RPMI7951 (cell line): Measurements from ENCODE around the gene LCE7A. TPM values are rescaled to one million over a fixed set of nuclear protein-coding genes. Genes with fewer than 3 reads are reported as not detected.

ENCODE experiments used
- DNase-seq: peaks from one replicate; pipeline ENCODE4 v3.0.0-alpha.2; 2012; ENCODE audit warnings: low read depth
- total RNA-seq: library from RNA; depleted of rRNA; stranded (reverse); fragments of >200 nt; shearing (Covaris generic); gene quantifications from 2 replicates; pipeline ENCODE4 v1.2.3, GENCODE V29; 2014; rRNA removed

Gene LCE7A
- total RNA-seq, 1 experiment from 2014 or later = not detected

- DNase-seq = no peak
Observed at GRCh38 chr1:152880316-152880715, 20.5 kb downstream of the LCE7A start.

- DNase-seq = peak; percentile 4
Observed at GRCh38 chr1:152880907-152881306, 21.1 kb downstream of the LCE7A start.

GRCh38 chr1:152884085-152884484, 24.3 kb downstream of the LCE7A start:
- no peak for DNase-seq

- no peak for DNase-seq
Observed at GRCh38 chr1:152884506-152884905, 24.7 kb downstream of the LCE7A start.

- DNase-seq = peak; percentile 29
Observed at GRCh38 chr1:152884966-152885624, 25.3 kb downstream of the LCE7A start.

- no peak for DNase-seq
Observed at GRCh38 chr1:152886085-152886484, 26.3 kb downstream of the LCE7A start.

GRCh38 chr1:152886758-152887409, 27.1 kb downstream of the LCE7A start:
- DNase-seq = no peak

- no peak for DNase-seq
Observed at GRCh38 chr1:152888126-152888525, 28.3 kb downstream of the LCE7A start.

- DNase-seq = no peak
Observed at GRCh38 chr1:152899027-152899426, 39.2 kb downstream of the LCE7A start.

- DNase-seq = no peak
Observed at GRCh38 chr1:152899883-152900282, 40.1 kb downstream of the LCE7A start.

GRCh38 chr1:152901631-152902030, 41.8 kb downstream of the LCE7A start:
- DNase-seq = no peak

GRCh38 chr1:152902636-152903035, 42.8 kb downstream of the LCE7A start:
- no peak for DNase-seq

- no peak for DNase-seq
Observed at GRCh38 chr1:152904688-152905440, 45.1 kb downstream of the LCE7A start.

GRCh38 chr1:152906023-152906565, 46.3 kb downstream of the LCE7A start:
- DNase-seq = peak; percentile 82

- DNase-seq = peak; percentile 9
Observed at GRCh38 chr1:152907686-152908601, 48.1 kb downstream of the LCE7A start, which contains the start of gene IVL. Gene IVL, plus strand, starts transcription at chr1:152908546. Its CDS starts 1,252 bp downstream, at chr1:152909798.

GRCh38 chr1:152909206-152909605, 49.4 kb downstream of the LCE7A start:
- no peak for DNase-seq

Other genes starting within 250 kb of the LCE7A start
- gene LCE3B, start 246.2 kb upstream of the LCE7A start, total RNA-seq = not detected in 2 replicates
- gene LCE3A, start 236.9 kb upstream of the LCE7A start, total RNA-seq = not detected in 2 replicates
- not detected in 2 replicates for gene LCE2D, start 196.6 kb upstream of the LCE7A start, total RNA-seq
- not detected in 2 replicates for gene LCE2C, start 184.7 kb upstream of the LCE7A start, total RNA-seq
- not detected in 2 replicates for gene LCE2B, start 173.9 kb upstream of the LCE7A start, total RNA-seq
- gene LCE2A, start 161.7 kb upstream of the LCE7A start, total RNA-seq = not detected in 2 replicates
- gene LCE4A, start 151.8 kb upstream of the LCE7A start, total RNA-seq = not detected in 2 replicates
- not detected in 2 replicates for gene KPRP, start 102.0 kb upstream of the LCE7A start, total RNA-seq
- gene LCE1F, start 84.9 kb upstream of the LCE7A start, total RNA-seq = not detected in 2 replicates
- not detected in 2 replicates for gene LCE1E, start 73.7 kb upstream of the LCE7A start, total RNA-seq
- not detected in 2 replicates for gene LCE1D, start 63.3 kb upstream of the LCE7A start, total RNA-seq
- not detected in 2 replicates for gene LCE1C, start 53.3 kb upstream of the LCE7A start, total RNA-seq
- not detected in 2 replicates for gene LCE1B, start 48.0 kb upstream of the LCE7A start, total RNA-seq
- not detected in 2 replicates for gene LCE1A, start 32.5 kb upstream of the LCE7A start, total RNA-seq
- gene LCE6A, start 17.1 kb upstream of the LCE7A start, total RNA-seq = not detected in 2 replicates
- not detected in 2 replicates for gene SMCP, start 18.3 kb downstream of the LCE7A start, total RNA-seq
- gene IVL, start 48.5 kb downstream of the LCE7A start, total RNA-seq = not detected in 2 replicates
- not detected in 2 replicates for gene SPRR5, start 87.2 kb downstream of the LCE7A start, total RNA-seq
- gene SPRR4, start 110.7 kb downstream of the LCE7A start, total RNA-seq = not detected in 2 replicates
- gene SPRR1A, start 124.1 kb downstream of the LCE7A start, total RNA-seq = not detected in 2 replicates
- not detected in 2 replicates for gene SPRR3, start 141.8 kb downstream of the LCE7A start, total RNA-seq
- not detected in 2 replicates for gene SPRR1B, start 171.2 kb downstream of the LCE7A start, total RNA-seq
- not detected in 2 replicates for gene SPRR2D, start 181.1 kb downstream of the LCE7A start, total RNA-seq
- not detected in 2 replicates for gene SPRR2A, start 197.5 kb downstream of the LCE7A start, total RNA-seq
- not detected in 2 replicates for gene SPRR2B, start 211.6 kb downstream of the LCE7A start, total RNA-seq
- not detected in 2 replicates for gene SPRR2E, start 234.5 kb downstream of the LCE7A start, total RNA-seq